H1 (cell line): ENCODE measurements around the gene GUCY2D. TPM values are rescaled to one million over a fixed set of nuclear protein-coding genes. Genes with fewer than 3 reads are reported as not detected.
"Not testable (repeated sequence)": the region's sequence is repeated elsewhere in the genome, so short reads cannot be mapped to it uniquely, and the experiment has no call there.

Experiments used
- CTCF ChIA-PET: fragments of 300-600 bp; sonication (Branson Sonifier 250); formaldehyde crosslinking; loops from one replicate; lab custom pipeline; 2021; ENCODE audit not compliant: partially characterized antibody; lab: Charles Lee
- POLR2A ChIA-PET: fragments of 300-600 bp; sonication (Branson Sonifier 250); formaldehyde crosslinking; loops from one replicate; lab custom pipeline; 2021; ENCODE audit warnings: inconsistent platforms; ENCODE audit not compliant: partially characterized antibody; lab: Charles Lee
- DNase-seq, 2 experiments: peaks; one replicate each; pipeline versions ENCODE4 v3.0.0 to v3.0.0-alpha.2; 2010 to 2022; ENCODE audit warnings: low spot score in 2 of 2, low read depth in 1 of 2, mixed read lengths in 1 of 2
- FAIRE-seq: peaks from 2 replicates; lab custom pipeline; 2011; peaks lifted over from hg19 to GRCh38; lab: Jason Lieb, UNC
- H2AFZ ChIP-seq: 2 replicates; pipeline ENCODE4 v1.8.1; 2012; ENCODE audit warnings: low read length, inconsistent platforms
- H2AK5ac ChIP-seq: 2 replicates; pipeline ENCODE4 v1.6.1; 2013; ENCODE audit warnings: low read depth, low read length
- H2BK120ac ChIP-seq: replicated peaks from 2 replicates; pipeline ENCODE3; 2013; ENCODE audit warnings: low read depth, low read length, inconsistent platforms
- H2BK12ac ChIP-seq: 2 replicates; pipeline ENCODE4 v1.6.1; 2013; ENCODE audit warnings: low read depth, low read length
- H2BK15ac ChIP-seq: 2 replicates; pipeline ENCODE4 v1.6.1; 2013; ENCODE audit warnings: low read length
- H2BK20ac ChIP-seq: 2 replicates; pipeline ENCODE4 v1.6.1; 2013; ENCODE audit warnings: low read length
- H2BK5ac ChIP-seq: 2 replicates; pipeline ENCODE4 v1.6.1; 2013; ENCODE audit warnings: low read depth, low read length
- H3K14ac ChIP-seq: 2 replicates; pipeline ENCODE4 v1.6.1; 2013; ENCODE audit warnings: inconsistent platforms; ENCODE audit not compliant: insufficient read length
- H3K18ac ChIP-seq: 2 replicates; pipeline ENCODE4 v1.6.1; 2013; ENCODE audit warnings: low read length; ENCODE audit errors: extremely low read depth
- H3K23ac ChIP-seq: 2 replicates; pipeline ENCODE4 v1.6.1; 2013; ENCODE audit warnings: inconsistent platforms; ENCODE audit not compliant: insufficient read length
- H3K23me2 ChIP-seq: 2 replicates; pipeline ENCODE4 v1.6.1; 2013; ENCODE audit warnings: low read depth, low read length
- H3K27ac ChIP-seq: 2 replicates; pipeline ENCODE4 v1.6.1; 2011; ENCODE audit warnings: low read depth, low read length, inconsistent platforms
- H3K27me3 ChIP-seq, 4 experiments: replicated peaks in 1 of 4; 1 replicate in 1 of 4; 2 replicates in 3 of 4; pipeline versions ENCODE4 v1.6.1 to v1.8.1; 2011 to 2013; ENCODE audit warnings: low read length in 3 of 4, mild to moderate bottlenecking in 3 of 4, inconsistent platforms in 2 of 4, mixed read lengths in 2 of 4, moderate library complexity in 1 of 4; ENCODE audit not compliant: control insufficient read depth in 3 of 4, insufficient read depth in 3 of 4; ENCODE audit errors: extremely low read depth in 1 of 4
- H3K36me3 ChIP-seq, 4 experiments: 2 replicates each; pipeline versions ENCODE4 v1.6.1 to v1.8.1; 2011 to 2013; ENCODE audit warnings: mild to moderate bottlenecking in 4 of 4, low read length in 3 of 4, moderate library complexity in 2 of 4, control low read depth in 1 of 4, inconsistent platforms in 1 of 4; ENCODE audit not compliant: insufficient read depth in 4 of 4, control insufficient read depth in 2 of 4
- H3K4ac ChIP-seq: replicated peaks from 2 replicates; pipeline ENCODE3; 2013; ENCODE audit warnings: low read length, low read depth, mixed read lengths, inconsistent platforms; ENCODE audit not compliant: insufficient read length
- H3K4me1 ChIP-seq, 4 experiments: replicated peaks in 1 of 4; 1 replicate in 1 of 4; 2 replicates in 3 of 4; pipeline versions ENCODE4 v1.6.1 to v1.8.1; 2011 to 2013; ENCODE audit warnings: low read length in 3 of 4, inconsistent platforms in 2 of 4, mixed read lengths in 1 of 4; ENCODE audit not compliant: insufficient read depth in 4 of 4, control insufficient read depth in 3 of 4
- H3K4me2 ChIP-seq, 2 experiments: 2 replicates each; pipeline versions ENCODE4 v1.6.1 to v1.8.1; 2011 to 2013; ENCODE audit warnings: low read depth in 2 of 2, low read length in 2 of 2, control low read depth in 1 of 2, inconsistent platforms in 1 of 2, mild to moderate bottlenecking in 1 of 2; ENCODE audit not compliant: insufficient read depth in 1 of 2
- H3K4me3 ChIP-seq, 4 experiments: fragments of 200-600, 300-600 bp in 1 of 4; sonication (generic), shearing (Covaris generic), sonication (Bioruptor Twin) in 1 of 4; 2 replicates each; pipeline versions ENCODE4 v1.5.1 to v1.8.1; 2011 to 2016; ENCODE audit warnings: low read length in 4 of 4, low read depth in 3 of 4, control low read depth in 2 of 4, inconsistent platforms in 2 of 4, mild to moderate bottlenecking in 2 of 4, mixed read lengths in 1 of 4, moderate library complexity in 1 of 4; ENCODE audit not compliant: insufficient read depth in 2 of 4; ENCODE audit errors: extremely low read depth in 1 of 4
- H3K56ac ChIP-seq: replicated peaks from 2 replicates; pipeline ENCODE3; 2013; ENCODE audit warnings: low read depth, mild to moderate bottlenecking, mixed read lengths, low read length, inconsistent platforms; ENCODE audit not compliant: insufficient read length
- H3K79me1 ChIP-seq: 2 replicates; pipeline ENCODE4 v1.6.1; 2013; ENCODE audit warnings: low read depth, low read length, control low read depth
- H3K79me2 ChIP-seq, 2 experiments: 2 replicates each; pipeline versions ENCODE4 v1.6.1 to v1.8.1; 2012 to 2013; ENCODE audit warnings: low read length in 2 of 2, mild to moderate bottlenecking in 2 of 2, inconsistent platforms in 1 of 2; ENCODE audit not compliant: insufficient read depth in 2 of 2, control insufficient read depth in 1 of 2
- H3K9ac ChIP-seq, 4 experiments: replicated peaks in 1 of 4; 1 replicate in 1 of 4; 2 replicates in 3 of 4; pipeline versions ENCODE4 v1.6.1 to v1.8.1; 2011 to 2013; ENCODE audit warnings: low read depth in 3 of 4, low read length in 3 of 4, control low read depth in 2 of 4, mild to moderate bottlenecking in 2 of 4, moderate library complexity in 2 of 4, inconsistent platforms in 1 of 4; ENCODE audit errors: extremely low read depth in 1 of 4
- H3K9me3 ChIP-seq, 2 experiments: 2 replicates each; pipeline versions ENCODE4 v1.6.1 to v1.8.1; 2012 to 2013; ENCODE audit warnings: mild to moderate bottlenecking in 2 of 2, moderate library complexity in 2 of 2, control low read depth in 1 of 2, inconsistent platforms in 1 of 2, low read depth in 1 of 2, low read length in 1 of 2, mixed read lengths in 1 of 2; ENCODE audit not compliant: insufficient read depth in 2 of 2
- H4K20me1 ChIP-seq, 2 experiments: replicated peaks in 1 of 2; 2 replicates each; pipeline versions ENCODE3 to v1.8.1; 2011 to 2013; ENCODE audit warnings: inconsistent platforms in 2 of 2, low read length in 2 of 2, mild to moderate bottlenecking in 1 of 2; ENCODE audit not compliant: insufficient read depth in 2 of 2, control insufficient read depth in 1 of 2
- H4K5ac ChIP-seq: 2 replicates; pipeline ENCODE4 v1.6.1; 2013; ENCODE audit warnings: low read length, low read depth, mixed read lengths, inconsistent platforms; ENCODE audit not compliant: insufficient read length
- H4K8ac ChIP-seq: 2 replicates; pipeline ENCODE4 v1.8.0; 2013; ENCODE audit warnings: mild to moderate bottlenecking, moderate library complexity, low read length, inconsistent platforms; ENCODE audit not compliant: insufficient read depth; ENCODE audit errors: extremely low read depth
- H4K91ac ChIP-seq: replicated peaks from 2 replicates; pipeline ENCODE3; 2013; ENCODE audit warnings: low read length, mixed read lengths, inconsistent platforms; ENCODE audit not compliant: insufficient read length
- SP1 ChIP-seq: IDR thresholded peaks from 2 replicates; pipeline ENCODE4 v1.6.1; 2011; ENCODE audit warnings: low read depth, low read length
- WGBS, 2 experiments: shearing (Covaris generic) in 1 of 2; methylation state at CpG; one replicate each; pipeline versions ENCODE4 v1.1.6 to v1.1.7; 2013 to 2015; ENCODE audit warnings: low lambda C conversion rate in 2 of 2, mixed read lengths in 2 of 2, inconsistent platforms in 1 of 2, low coverage in 1 of 2, missing lambda C conversion rate in 1 of 2; ENCODE audit not compliant: insufficient replicate concordance in 2 of 2, insufficient coverage in 1 of 2, insufficient read length in 1 of 2; ENCODE audit errors: extremely low coverage in 1 of 2, missing lambda C conversion rate in 1 of 2; 5-methylcytosine and 5-hydroxymethylcytosine counted together
- polyA plus RNA-seq, 7 experiments: library from polyadenylated mRNA; depleted of rRNA in 3 of 7; stranded (reverse) in 5 of 7; unstranded in 2 of 7; fragments of >200 nt in 5 of 7; fragments of 200-250 nt in 2 of 7; gene quantifications; 1 replicate in 5 of 7; 2 replicates in 1 of 7; 4 replicates in 1 of 7; pipeline versions ENCODE4 v1.2.1 to v1.2.3, GENCODE V29; 2011 to 2013; ENCODE audit warnings: missing spikeins in 2 of 7, mixed read lengths in 2 of 7
- total RNA-seq: library from RNA; stranded (reverse); fragmentation: NEBNext Ultra II Directional; extraction: Animal tissue kit (Norgen Biotek cat#: 25700); gene quantifications from 2 replicates; pipeline ENCODE4 v1.2.1, GENCODE V29; 2021

Gene GUCY2D
- total and polyA plus RNA-seq, 2 of the 8 experiments (the other 6 are each of a cell fraction or from before 2014, with no cell fraction given): 0.20 to 0.48 TPM

- H3K27ac ChIP-seq, H4K20me1 ChIP-seq, H4K8ac ChIP-seq, H3K18ac ChIP-seq, H2BK20ac ChIP-seq, H2AFZ ChIP-seq, H3K23me2 ChIP-seq, H4K91ac ChIP-seq, H3K79me2 ChIP-seq, H2BK15ac ChIP-seq, H3K9me3 ChIP-seq, FAIRE-seq, H3K36me3 ChIP-seq, H3K14ac ChIP-seq, H3K23ac ChIP-seq, H2BK120ac ChIP-seq, H2AK5ac ChIP-seq, H2BK12ac ChIP-seq, H3K9ac ChIP-seq, H3K79me1 ChIP-seq, H3K4ac ChIP-seq, H4K5ac ChIP-seq, H3K56ac ChIP-seq, H2BK5ac ChIP-seq, DNase-seq: not testable (repeated sequence)
- ChIA-PET CTCF (interaction anchor here (1.0 to 11.6 kb wide), 19 partner anchors 13 to 225 kb away, joined by 3 to 270 read pairs (median 5); partner anchors contain the start of genes ALOX12B, ALOX15B, ALOXE3 and TMEM107), POLR2A (interaction anchor here (0.6 to 3.3 kb wide), 9 partner anchors 10 to 576 kb away, joined by 3 to 17 read pairs (median 4); no protein-coding TSS in a partner anchor)
- 12% methylated on average over 8 of the region's 8 CpGs; no CpG with 5 or more reads in 1 of the 2 experiments for WGBS, 2 experiments
- peaks cover 5 to 23% (median 22%) of the 10 kb centered on the region in 4 experiments; a peak in 5 of 7 replicates for H3K27me3 ChIP-seq
- peaks cover 5 to 22% (median 14%) of the 10 kb centered on the region in 4 experiments for H3K4me1 ChIP-seq
- TF ChIP-seq SP1: 0 out of 2 replicates have a peak, but pooled peaks have one; percentile 11
- peak overlapping the region; percentile 80 to 86; a peak in 3 of 4 replicates for H3K4me2 ChIP-seq
- peak overlapping the region in 3 of 4 experiments; percentile 41 to 56 (median 43); a peak in 5 of 8 replicates for H3K4me3 ChIP-seq
These were observed 59.4 kb downstream of the GUCY2D start for GRCh38 chr17:8061851-8062250.
